GM18951 (cell line): Measurements from ENCODE around the gene NOTCH2.

Experiments used
- POLR2A ChIP-seq: IDR thresholded peaks from 4 replicates; pipeline ENCODE4 v1.6.1; 2011; ENCODE audit warnings: mild to moderate bottlenecking; ENCODE audit not compliant: insufficient read length, insufficient read depth; ENCODE audit errors: extremely low read depth
- in situ Hi-C: fragments of 300-500 bp; cut with MboI; formaldehyde crosslinking; loops from one replicate; pipeline ENCODE4 v1.12.0; 2022; ENCODE audit warnings: low sequenced_read_pairs, mixed read lengths, inconsistent platforms; ENCODE audit not compliant: unreplicated experiment

NOTCH2 gene

DNA sequence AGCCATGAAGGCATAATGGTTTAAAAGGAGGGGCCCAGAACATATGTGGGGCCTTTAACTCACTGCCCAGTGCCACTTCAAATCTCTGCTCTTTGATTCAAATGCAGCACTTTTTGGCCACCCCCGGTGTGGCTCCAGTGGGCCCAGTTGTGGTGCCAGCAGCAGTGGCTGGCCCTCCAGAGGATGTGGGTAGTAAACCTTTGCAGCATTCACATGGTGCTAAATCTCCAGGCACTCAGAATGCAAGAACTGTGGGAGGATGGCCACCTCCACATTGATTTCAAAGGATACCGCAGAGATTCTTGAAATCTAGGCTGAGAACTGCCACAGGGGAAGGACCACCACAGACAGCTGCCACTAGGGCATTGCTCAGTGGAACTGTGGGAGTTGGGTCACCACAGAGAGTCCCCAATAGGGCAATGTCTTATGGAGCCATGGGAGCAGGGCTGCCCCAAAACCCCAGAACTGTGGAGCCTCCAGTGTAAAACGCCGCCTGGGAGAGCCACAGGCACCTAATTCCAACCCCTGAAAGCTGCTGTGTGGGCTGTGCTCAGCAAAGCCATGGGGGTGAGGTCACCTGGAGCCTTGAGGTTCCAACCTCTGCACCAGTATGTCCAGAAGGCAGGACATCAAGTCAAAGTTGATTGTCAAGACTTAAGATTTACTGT is 166.6 kb downstream of the NOTCH2 start:
- no peak for TF ChIP-seq POLR2A
- in situ Hi-C loops: no loop called here

DNA sequence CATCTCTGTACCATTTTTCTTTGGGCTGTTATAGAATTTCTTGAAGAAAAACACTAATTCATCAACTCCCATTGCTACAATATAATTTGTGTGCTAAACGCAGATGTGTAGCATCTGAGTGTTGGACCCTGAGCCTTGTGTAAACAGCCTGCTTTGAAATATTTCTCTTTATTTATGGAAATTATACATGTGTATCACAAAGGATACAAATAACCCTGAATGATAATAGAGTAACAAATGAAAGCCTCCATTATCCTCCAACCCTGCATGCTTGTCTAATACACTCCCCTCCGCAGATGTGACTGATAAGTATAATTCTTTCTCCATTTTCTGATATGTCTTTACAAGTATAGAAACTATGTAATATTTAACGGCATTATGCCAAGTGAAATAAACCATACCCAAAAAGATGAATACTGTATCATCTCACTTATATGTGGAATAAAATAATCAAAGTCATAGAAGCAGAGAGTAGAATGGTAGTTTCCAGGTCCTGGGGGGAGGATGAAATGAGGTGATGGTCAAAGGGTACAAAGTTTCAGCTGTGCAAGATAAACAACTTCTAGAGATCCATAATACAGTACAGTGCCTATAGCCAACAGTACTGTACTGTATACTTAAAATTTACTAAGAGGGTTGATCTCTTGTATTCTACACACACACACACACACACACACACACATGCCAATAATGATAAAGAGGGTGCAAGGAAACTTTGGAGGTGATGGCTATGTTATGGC is 170.3 kb downstream of the NOTCH2 start:
- in situ Hi-C loops: no loop called here
- no peak for TF ChIP-seq POLR2A

DNA sequence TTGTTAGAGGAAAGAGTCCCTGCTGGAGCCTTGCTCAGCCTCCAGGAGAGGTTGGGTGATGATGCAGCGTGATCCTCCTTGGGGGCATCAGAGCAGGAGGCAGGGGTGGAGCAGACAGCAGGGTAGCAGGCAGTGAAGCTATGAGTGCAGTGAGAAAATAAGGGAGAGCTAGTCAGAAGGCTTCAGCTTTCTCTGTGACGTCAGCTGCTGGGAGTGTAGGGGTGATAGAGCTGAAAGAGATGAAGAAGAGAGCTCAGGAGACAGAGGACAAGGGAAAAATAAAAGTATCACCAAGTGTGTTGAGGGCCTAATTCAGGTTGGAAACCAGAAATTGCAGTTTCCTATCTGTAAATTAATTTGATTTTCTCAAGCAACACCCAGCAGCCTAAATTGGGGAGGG is 170.9 kb downstream of the NOTCH2 start:
- in situ Hi-C loops: no loop called here
- no peak for TF ChIP-seq POLR2A

DNA sequence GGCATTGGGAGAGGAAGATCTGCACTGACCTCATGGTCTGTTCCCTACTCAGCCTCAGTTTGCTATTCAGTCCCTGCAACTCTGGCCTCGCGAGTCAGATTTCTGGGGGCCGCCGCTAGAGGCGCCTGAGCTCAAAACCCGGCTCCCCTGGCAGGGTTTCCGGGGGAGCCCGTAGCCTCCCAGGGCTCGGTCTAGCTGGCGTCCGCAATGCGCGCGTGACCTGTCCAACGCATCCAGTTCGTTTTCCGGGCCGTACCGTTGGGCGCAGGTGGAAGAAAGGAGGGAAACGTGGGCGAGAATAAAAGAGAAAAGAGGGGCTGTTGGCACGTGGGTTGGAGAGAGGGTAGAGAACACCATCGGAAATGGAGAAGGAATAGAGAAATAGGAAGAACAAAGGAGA is 173.2 kb downstream of the NOTCH2 start, which contains the start of gene ADAM30:
Gene ADAM30, minus strand, starts transcription at position 213 of the 400 bp plus-strand sequence. Its CDS starts 179 bp downstream, at position 34.
- no peak for TF ChIP-seq POLR2A
- in situ Hi-C loops: no loop called here

- in situ Hi-C loops: no loop called here
Observed at GRCh38 chr1:119895102-119895501, 174.4 kb downstream of the NOTCH2 start.

DNA sequence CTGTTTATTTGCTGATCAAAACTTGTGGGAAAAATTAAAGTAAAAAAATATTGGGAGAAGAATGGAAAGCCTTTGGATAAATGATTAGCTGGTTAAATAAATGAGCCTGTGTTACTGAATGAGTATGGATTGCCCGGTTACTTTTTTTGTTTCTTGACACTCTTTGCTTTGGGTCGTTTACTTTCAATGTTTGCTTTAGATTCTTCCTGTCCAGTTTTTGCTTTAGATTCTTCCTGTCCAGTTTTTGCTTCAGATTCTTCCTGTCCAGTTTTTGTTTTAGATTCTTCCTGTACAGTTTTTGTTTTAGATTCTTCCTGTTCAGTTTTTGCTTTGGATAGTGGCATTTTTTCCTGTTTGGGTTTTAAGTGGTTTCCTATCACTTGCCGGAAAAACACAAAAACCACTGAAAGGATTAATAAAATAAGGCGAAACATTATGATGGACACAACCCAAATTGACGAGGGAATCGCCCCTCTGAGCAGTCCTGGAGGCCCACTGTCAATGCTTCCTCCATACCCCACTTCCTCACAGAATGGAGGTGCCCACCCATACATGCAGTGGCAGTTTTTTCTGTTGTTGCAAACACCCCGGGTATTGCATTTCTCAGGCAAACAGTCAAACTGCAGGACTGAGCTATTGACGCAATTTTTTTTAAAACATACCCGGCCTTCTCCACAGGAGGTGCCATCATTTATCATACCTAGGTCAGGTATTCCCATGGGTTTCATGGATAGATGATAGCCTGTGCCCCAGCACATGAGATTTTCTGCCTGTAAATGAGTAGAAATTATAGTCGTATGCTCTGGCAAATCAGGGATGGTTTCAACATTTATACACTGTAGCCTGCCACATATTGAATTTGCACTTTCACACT is 175.4 kb downstream of the NOTCH2 start:
- TF ChIP-seq POLR2A: no peak
- in situ Hi-C loops: no loop called here

More at GRCh38 chr1:119895102-119895501, 174.4 kb downstream of the NOTCH2 start:
- no peak for TF ChIP-seq POLR2A

GRCh38 chr1:119893238-119893791 is 176.1 kb downstream of the NOTCH2 start:
- in situ Hi-C loops: no loop called here

GRCh38 chr1:119891386-119891785 is 178.1 kb downstream of the NOTCH2 start:
- TF ChIP-seq POLR2A: no peak
- in situ Hi-C loops: no loop called here

More at GRCh38 chr1:119893238-119893791, 176.1 kb downstream of the NOTCH2 start:
- no peak for TF ChIP-seq POLR2A

DNA sequence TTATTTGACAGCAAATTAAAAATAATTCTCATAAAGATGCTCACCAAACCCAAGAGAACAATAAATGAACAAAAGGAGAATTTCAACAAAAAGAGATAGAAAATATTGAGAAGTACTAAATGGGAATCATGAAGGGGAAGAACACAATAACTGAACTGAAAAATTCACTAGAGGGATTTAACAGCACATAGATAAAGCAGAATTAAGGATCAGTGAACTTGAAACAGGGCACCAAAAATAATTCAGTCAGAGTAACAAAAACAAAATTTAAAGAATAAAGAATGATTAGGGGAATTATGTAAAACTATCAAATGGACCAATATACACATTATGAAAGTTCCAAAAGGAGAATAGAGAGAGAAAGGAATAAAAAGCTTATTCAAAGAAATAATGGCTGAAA is 181.0 kb downstream of the NOTCH2 start:
- in situ Hi-C loops: no loop called here
- TF ChIP-seq POLR2A: no peak

GRCh38 chr1:119887427-119887826 is 182.0 kb downstream of the NOTCH2 start:
- in situ Hi-C loops: no loop called here

GRCh38 chr1:119885903-119886783 is 183.3 kb downstream of the NOTCH2 start:
- in situ Hi-C loops: no loop called here
- no peak for TF ChIP-seq POLR2A

More at GRCh38 chr1:119887427-119887826, 182.0 kb downstream of the NOTCH2 start:
- no peak for TF ChIP-seq POLR2A

DNA sequence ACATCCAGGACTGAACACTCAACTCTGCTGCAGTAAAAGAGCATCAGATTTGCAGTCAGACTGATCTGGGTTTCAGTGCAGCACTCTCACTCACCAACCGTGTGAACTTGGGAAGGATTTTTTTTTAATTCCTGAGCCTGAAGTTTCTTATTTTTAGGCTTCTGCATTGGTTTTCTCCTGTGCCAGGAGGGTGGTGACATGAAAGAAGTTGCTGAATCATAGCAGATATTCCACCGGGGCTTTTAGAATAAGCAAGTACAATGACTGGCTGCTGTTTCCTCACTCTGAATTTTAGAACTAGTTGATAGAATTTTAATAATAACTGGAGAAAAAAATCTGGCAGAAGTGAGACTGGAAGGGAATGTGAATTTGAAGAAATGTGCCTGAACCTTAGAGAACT is 184.8 kb downstream of the NOTCH2 start:
- in situ Hi-C loops: no loop called here
- no peak for TF ChIP-seq POLR2A

GRCh38 chr1:119883826-119884225 is 185.6 kb downstream of the NOTCH2 start:
- in situ Hi-C loops: no loop called here
- no peak for TF ChIP-seq POLR2A
